GM19099 (cell line): ENCODE data around the gene FAM9B.

Source experiments
- POLR2A ChIP-seq: IDR thresholded peaks from 3 replicates; pipeline ENCODE4 v1.6.1; 2011; ENCODE audit warnings: low read depth; ENCODE audit not compliant: insufficient read length; ENCODE audit errors: extremely low read depth

Gene FAM9B

GRCh38 chrX:9019151-9019550 lies 14.8 kb downstream of the FAM9B start:
- TF ChIP-seq POLR2A = no peak

DNA sequence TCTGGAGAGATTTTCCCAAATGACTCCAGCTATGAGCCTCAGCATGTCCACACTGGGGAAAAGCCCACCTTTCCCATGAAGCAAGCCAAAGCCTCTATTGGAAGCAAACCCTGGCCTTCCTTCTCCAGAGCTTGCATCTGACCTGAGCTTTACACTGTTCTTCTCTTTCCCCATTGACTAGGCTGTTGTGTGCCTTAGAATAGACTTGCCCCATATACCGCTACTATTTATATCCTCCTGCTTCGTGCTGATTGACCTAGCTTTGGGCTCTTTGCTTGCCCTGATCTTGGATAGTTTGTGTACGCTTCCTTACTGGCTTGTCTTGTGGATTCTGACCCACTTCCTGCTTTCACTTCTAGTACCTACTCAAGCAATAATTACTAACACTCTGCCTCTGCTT lies 30.9 kb downstream of the FAM9B start:
- TF ChIP-seq POLR2A = no peak

DNA sequence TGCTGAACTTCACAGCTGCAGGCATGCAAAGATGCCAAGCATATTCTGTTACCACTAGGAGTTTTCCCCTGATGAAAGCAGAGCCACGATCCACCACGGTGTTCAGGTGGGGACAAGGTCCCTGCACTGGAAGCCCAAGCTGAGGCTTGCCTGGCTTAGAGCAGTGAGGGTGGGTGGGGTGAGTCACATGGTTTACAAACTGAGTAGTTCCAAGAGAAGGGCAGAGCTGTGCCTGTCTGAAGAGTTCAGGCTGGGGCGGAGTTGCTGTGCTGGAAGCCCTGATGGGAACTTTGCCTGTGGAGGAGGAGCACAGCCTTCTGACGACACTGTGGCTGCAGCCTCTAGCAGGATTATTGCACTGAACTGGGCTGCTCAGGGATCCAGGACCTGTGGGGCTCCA lies 45.5 kb downstream of the FAM9B start:
- TF ChIP-seq POLR2A = no peak

- TF ChIP-seq POLR2A = no peak
Measured at GRCh38 chrX:8987672-8988250, 46.2 kb downstream of the FAM9B start.

GRCh38 chrX:8984231-8984630 lies 49.7 kb downstream of the FAM9B start:
- TF ChIP-seq POLR2A = no peak

- TF ChIP-seq POLR2A = no peak
Measured at GRCh38 chrX:8981723-8982122, 52.2 kb downstream of the FAM9B start.

- TF ChIP-seq POLR2A = no peak
Measured at GRCh38 chrX:8980756-8981155, 53.2 kb downstream of the FAM9B start.
